ENCODE results near the gene NDST4.

The NDST4 gene

GRCh38 chr4:115113506-115114106 is at the start of gene NDST4:
Gene NDST4 (minus strand): TSS chr4:115113620. CDS start chr4:115077036, 36,584 bp downstream.
- peak within 1 kb of the TSS; percentile 25 for H3K4me3 ChIP-seq (ENCODE audit: low read depth, low read length)
- DNase-seq (ENCODE audit: low read depth): peak; percentile 39

- DNase-seq (ENCODE audit: low read depth): no peak
- H3K4me3 ChIP-seq (ENCODE audit: low read depth, low read length): no peak overlapping the region
Measured at GRCh38 chr4:115159141-115159540, 45.7 kb upstream of the NDST4 start.

- DNase-seq (ENCODE audit: low read depth): no peak
- no peak overlapping the region for H3K4me3 ChIP-seq (ENCODE audit: low read depth, low read length)
Measured at GRCh38 chr4:115158296-115158695, 44.9 kb upstream of the NDST4 start.

- no peak for DNase-seq (ENCODE audit: low read depth)
- H3K4me3 ChIP-seq (ENCODE audit: low read depth, low read length): no peak overlapping the region
Measured at GRCh38 chr4:115154826-115155225, 41.4 kb upstream of the NDST4 start.

GRCh38 chr4:115152965-115153364 is 39.5 kb upstream of the NDST4 start:
- no peak for DNase-seq (ENCODE audit: low read depth)

GRCh38 chr4:115152081-115152480 is 38.7 kb upstream of the NDST4 start:
- no peak for DNase-seq (ENCODE audit: low read depth)
- H3K4me3 ChIP-seq (ENCODE audit: low read depth, low read length): no peak overlapping the region

More at GRCh38 chr4:115152965-115153364, 39.5 kb upstream of the NDST4 start:
- H3K4me3 ChIP-seq (ENCODE audit: low read depth, low read length): no peak overlapping the region

GRCh38 chr4:115149106-115149505 is 35.7 kb upstream of the NDST4 start:
- no peak overlapping the region for H3K4me3 ChIP-seq (ENCODE audit: low read depth, low read length)
- no peak for DNase-seq (ENCODE audit: low read depth)

- no peak for DNase-seq (ENCODE audit: low read depth)
- H3K4me3 ChIP-seq (ENCODE audit: low read depth, low read length): no peak overlapping the region
Measured at GRCh38 chr4:115145393-115146160, 32.2 kb upstream of the NDST4 start.

GRCh38 chr4:115128037-115128436 is 14.6 kb upstream of the NDST4 start:
- no peak for DNase-seq (ENCODE audit: low read depth)
- H3K4me3 ChIP-seq (ENCODE audit: low read depth, low read length): no peak overlapping the region

- no peak overlapping the region for H3K4me3 ChIP-seq (ENCODE audit: low read depth, low read length)
Measured at GRCh38 chr4:115126491-115126890, 13.1 kb upstream of the NDST4 start.

GRCh38 chr4:115121351-115122043 is 8.1 kb upstream of the NDST4 start:
- DNase-seq (ENCODE audit: low read depth): no peak

More at GRCh38 chr4:115126491-115126890, 13.1 kb upstream of the NDST4 start:
- DNase-seq (ENCODE audit: low read depth): no peak

GRCh38 chr4:115119804-115120352 is 6.5 kb upstream of the NDST4 start:
- no peak for DNase-seq (ENCODE audit: low read depth)
- no peak overlapping the region for H3K4me3 ChIP-seq (ENCODE audit: low read depth, low read length)

More at GRCh38 chr4:115121351-115122043, 8.1 kb upstream of the NDST4 start:
- no peak overlapping the region for H3K4me3 ChIP-seq (ENCODE audit: low read depth, low read length)

GRCh38 chr4:115117651-115118050 is 4.2 kb upstream of the NDST4 start:
- H3K4me3 ChIP-seq (ENCODE audit: low read depth, low read length): no peak overlapping the region
- DNase-seq (ENCODE audit: low read depth): no peak

- H3K4me3 ChIP-seq (ENCODE audit: low read depth, low read length): no peak overlapping the region
- DNase-seq (ENCODE audit: low read depth): no peak
Measured at GRCh38 chr4:115110191-115111181, 2.9 kb downstream of the NDST4 start.

GRCh38 chr4:115108850-115109249 is 4.6 kb downstream of the NDST4 start:
- no peak overlapping the region for H3K4me3 ChIP-seq (ENCODE audit: low read depth, low read length)
- DNase-seq (ENCODE audit: low read depth): no peak

GRCh38 chr4:115107411-115107810 is 6.0 kb downstream of the NDST4 start:
- no peak for DNase-seq (ENCODE audit: low read depth)
- no peak overlapping the region for H3K4me3 ChIP-seq (ENCODE audit: low read depth, low read length)

- H3K4me3 ChIP-seq (ENCODE audit: low read depth, low read length): no peak overlapping the region
- DNase-seq (ENCODE audit: low read depth): no peak
Measured at GRCh38 chr4:115101675-115102074, 11.7 kb downstream of the NDST4 start.

GRCh38 chr4:115090483-115091075 is 22.8 kb downstream of the NDST4 start:
- H3K4me3 ChIP-seq (ENCODE audit: low read depth, low read length): no peak overlapping the region
- DNase-seq (ENCODE audit: low read depth): no peak

GRCh38 chr4:115082633-115083032 is 30.8 kb downstream of the NDST4 start:
- no peak overlapping the region for H3K4me3 ChIP-seq (ENCODE audit: low read depth, low read length)
- DNase-seq (ENCODE audit: low read depth): no peak

All from skeletal muscle cell (primary cell).